T-helper 9 cell (primary cell): ENCODE data around the gene ZNF462.

Source experiments
- DNase-seq: peaks from one replicate; pipeline ENCODE4 v3.0.0-alpha.2; 2020

The ZNF462 gene

GRCh38 chr9:106862110-106862820, 701 bp upstream of the ZNF462 start:
- DNase-seq = no peak

DNA sequence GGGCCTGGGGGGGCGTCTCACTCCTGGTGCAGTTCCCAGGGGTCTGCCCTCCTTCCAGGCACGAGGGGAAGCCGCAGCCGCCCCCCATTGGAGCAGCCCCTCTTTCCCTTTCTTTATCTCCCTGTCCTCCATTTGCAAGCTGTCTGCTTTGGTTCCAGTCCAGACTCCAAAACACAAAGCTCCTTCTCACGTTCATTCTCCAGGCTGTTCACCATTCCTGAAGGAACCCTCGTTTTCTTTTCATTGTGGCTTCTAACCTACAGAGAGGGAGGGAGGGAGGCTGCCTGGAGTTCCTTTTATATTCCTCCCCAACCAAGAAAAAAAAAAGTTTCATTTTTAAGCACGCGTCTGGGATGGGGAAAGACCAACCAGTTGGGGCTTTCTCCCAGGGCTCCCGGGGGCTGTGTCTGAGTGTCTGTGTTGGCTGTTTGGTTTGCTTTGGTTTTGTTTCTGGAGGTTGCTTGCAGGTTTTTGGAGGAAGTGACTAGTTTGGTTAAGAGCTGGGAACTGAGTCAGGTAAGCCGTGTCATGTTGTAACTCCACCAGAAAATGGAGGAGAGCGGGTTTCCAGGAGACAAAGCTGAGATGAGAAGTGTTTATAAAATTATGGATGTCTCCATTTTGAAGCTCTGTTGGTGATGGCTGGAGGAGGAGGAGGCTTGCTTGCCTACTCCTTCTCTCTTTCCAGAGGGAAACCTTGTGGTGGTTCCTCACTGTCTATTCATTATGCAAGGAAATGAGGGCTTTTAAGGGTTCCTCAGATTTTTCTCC, 1.6 kb downstream of the ZNF462 start:
- DNase-seq = no peak

- no peak for DNase-seq
Measured at GRCh38 chr9:106866243-106866642, 3.3 kb downstream of the ZNF462 start.

GRCh38 chr9:106867286-106867685, 4.3 kb downstream of the ZNF462 start:
- no peak for DNase-seq

DNA sequence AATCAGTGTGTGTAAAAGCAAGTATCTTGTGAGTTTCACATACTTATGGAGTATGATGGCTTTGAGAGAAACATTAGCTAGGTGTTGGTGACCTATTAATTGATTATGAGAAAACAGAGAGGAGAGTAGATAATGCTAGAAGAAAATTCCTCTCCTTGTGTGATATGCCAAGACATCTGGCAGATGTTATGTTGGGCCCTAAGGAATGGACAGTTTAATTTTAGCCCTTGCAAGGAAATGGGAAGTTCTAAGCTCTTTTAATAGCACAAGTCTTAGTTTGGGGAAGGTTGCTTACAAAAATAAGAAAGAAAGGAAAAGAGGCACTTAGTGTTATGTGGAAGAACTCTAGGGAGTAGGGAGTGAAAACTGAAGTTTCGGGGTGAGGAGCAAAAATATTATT, 5.1 kb downstream of the ZNF462 start:
- DNase-seq = no peak

DNA sequence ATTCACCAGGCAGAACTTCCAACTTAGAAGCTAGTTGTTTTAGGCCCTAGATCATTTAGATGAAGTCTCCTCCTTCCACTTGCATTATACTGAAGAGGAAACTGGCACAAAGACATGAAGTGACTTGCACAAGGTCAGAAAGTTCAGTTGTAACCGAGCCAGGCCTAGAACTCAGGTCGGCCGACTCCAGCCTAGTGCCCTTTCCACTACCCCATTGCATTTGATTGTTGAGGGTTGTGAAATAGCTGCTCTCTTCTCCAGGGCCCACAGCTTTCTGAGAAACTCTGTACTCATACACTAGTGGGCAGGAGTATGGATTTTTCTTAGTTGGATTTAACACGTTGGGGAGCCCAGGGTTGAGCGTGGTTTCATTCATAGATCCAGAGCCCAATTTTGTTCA, 5.6 kb downstream of the ZNF462 start:
- no peak for DNase-seq

DNA sequence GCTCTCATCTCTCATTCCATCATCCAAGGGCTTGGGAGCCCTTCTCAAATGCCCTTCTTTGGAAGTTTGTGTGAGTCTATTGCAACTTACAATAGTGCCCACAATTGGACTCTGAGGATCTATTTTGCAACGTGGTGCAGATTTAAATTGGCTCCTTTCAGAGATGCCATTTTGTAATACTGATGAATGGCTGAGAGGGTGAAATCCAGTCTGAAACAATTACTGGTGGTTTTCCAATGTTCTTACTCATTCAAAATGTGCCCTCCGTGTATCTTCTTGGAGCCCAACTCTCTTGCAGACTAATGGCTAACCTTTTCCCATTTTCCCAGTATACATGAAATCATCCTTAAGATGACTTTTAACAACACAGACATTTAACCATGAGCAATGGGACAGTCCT, 6.1 kb downstream of the ZNF462 start:
- DNase-seq = no peak

GRCh38 chr9:106869458-106869857, 6.5 kb downstream of the ZNF462 start:
- DNase-seq = no peak

DNA sequence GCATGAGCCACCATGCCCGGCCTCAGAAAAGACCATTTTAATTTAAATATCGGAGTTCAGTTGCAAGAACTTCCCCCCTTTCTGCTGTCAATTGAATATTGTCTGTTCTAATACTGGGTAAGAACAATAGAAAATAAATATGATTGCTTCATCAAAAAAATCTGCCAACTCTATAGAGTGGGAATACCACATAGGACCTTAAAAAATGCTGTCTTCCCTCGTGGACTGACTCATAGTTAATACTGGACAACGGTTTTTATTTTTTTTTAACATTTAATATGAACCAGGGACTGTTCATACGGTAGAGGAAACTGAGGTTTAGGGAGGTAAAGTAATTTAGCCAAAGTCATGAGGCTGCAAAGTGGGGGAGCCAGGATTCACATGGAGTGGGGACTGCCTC, 9.7 kb downstream of the ZNF462 start:
- DNase-seq = no peak

DNA sequence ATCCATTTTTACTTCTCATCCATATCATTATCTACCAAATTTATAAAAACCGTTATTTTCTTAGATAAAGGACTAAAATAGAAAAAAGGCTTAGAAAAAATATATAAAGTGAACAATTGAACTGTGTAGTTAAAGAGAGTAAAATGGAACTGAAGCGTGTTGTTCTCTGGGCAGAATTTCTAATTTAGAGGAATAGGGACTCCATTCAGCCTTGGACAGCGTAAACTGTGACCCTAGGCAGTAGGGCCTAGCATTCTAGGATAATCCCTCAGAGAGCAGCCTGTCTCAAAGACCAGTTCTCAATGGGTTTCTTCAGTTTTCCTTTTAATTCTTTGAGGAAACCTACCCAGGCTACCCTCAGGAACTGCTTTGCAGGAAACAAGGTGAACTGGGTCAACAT, 11.1 kb downstream of the ZNF462 start:
- no peak for DNase-seq

- no peak for DNase-seq
Measured at GRCh38 chr9:106874652-106875051, 11.7 kb downstream of the ZNF462 start.

- no peak for DNase-seq
Measured at GRCh38 chr9:106875529-106875928, 12.6 kb downstream of the ZNF462 start.

GRCh38 chr9:106877345-106877744, 14.4 kb downstream of the ZNF462 start:
- no peak for DNase-seq

DNA sequence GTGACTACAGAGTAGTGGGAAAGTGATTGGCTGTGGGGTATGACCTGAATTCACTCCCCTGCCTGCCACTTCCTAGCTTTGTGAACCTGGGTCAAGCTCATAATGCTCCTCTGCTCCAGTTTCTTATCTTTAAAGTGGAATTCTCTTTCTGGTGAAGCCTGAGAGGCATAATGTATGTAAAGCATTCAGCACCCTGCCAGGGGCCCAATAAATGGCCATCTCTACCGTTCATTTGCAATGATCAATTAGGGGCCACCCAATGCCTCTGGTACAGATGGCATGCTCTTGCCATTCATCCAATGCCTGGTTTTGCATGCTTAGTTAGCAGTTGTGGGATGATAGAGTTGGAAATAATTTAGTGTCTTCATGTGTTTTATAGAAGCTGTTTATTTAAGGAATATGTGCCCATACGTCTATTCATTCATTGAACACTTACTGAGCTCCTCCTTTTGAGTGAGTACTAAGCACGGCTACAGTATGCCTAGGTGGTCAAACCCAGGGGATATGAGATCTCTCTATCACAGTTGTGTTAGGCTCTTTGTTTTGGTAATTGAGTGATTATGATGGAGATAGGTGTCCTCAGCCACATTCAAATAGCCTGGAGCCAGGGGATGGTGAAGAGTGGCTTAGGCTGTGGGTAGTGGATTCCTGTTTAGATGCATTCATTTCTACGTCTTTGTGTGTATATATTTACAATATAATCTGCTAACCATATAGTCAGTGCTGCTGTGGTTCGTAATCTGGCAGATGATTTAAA, 15.3 kb downstream of the ZNF462 start:
- DNase-seq = no peak

- DNase-seq = no peak
Measured at GRCh38 chr9:106878934-106879333, 16.0 kb downstream of the ZNF462 start.

GRCh38 chr9:106879439-106879882, 16.5 kb downstream of the ZNF462 start:
- no peak for DNase-seq

- DNase-seq = no peak
Measured at GRCh38 chr9:106880081-106880480, 17.1 kb downstream of the ZNF462 start.

- DNase-seq = no peak
Measured at GRCh38 chr9:106880863-106881262, 17.9 kb downstream of the ZNF462 start.

GRCh38 chr9:106883030-106883429, 20.1 kb downstream of the ZNF462 start:
- no peak for DNase-seq

GRCh38 chr9:106883626-106884190, 20.7 kb downstream of the ZNF462 start:
- DNase-seq = no peak

GRCh38 chr9:106885451-106885850, 22.5 kb downstream of the ZNF462 start:
- DNase-seq = no peak

DNA sequence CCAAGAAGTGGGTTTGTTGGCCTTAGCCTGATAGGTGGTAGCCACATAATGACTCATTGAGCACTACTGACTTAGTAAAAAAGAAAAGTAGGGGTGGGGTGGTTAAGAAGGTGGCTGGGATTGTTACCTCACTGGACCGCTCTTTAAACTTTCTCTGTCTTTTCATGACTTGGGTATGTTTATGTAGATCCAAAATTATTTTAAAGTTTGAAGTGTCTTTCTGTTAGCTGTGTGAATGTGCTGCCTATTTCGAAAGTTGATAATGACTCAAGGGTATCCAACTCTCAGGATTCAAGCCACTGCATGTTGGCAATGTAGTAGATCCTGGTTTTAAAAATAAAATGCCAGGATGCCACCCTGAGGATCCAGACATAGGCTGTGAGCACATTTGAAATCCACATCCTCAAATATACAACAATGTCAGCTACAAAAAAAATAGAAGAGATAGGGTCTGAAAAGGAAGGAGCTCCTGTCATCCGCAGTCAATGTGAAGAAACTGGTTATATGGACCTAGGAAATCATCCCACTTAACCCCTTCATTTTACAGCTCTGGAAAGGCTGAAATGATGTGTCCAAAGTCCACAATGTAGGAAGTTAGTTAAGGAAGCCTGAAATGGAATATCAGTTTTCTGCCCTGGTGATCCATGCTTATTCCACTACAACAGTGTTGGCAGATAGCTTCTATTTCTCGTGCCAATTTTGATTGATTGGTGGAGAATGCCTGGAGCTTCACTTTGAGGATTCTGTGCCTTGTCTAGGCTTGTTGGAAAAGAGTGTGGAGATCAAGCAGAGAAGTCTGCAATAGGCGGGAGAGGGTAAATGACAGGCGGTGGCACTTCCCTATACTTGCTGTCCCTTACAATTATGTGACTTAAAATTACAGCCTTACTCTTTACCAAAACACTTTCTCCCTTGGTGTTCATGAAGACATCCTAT, 23.4 kb downstream of the ZNF462 start:
- no peak for DNase-seq
